Right lobe of liver (tissue), 6 donors: ENCODE results near the gene SNX19. TPM values are rescaled to one million over a fixed set of nuclear protein-coding genes. Genes with fewer than 3 reads are reported as not detected.

Source experiments
- ATAC-seq, 4 donors: fragments of 200-7000 bp; cut with Tn5 transposase; one replicate each; pipeline ENCODE4 v1.9.1; 2020; ENCODE audit warnings: mild to moderate bottlenecking in 4 of 4, moderate library complexity in 4 of 4
- DNase-seq, 3 donors: peaks; one replicate each; pipeline ENCODE4 v3.0.0-alpha.2; 2020
- H3K27ac ChIP-seq, 3 donors: fragments of 200-600 bp; one replicate each; pipeline ENCODE4 v1.8.0; 2022
- H3K27me3 ChIP-seq, 2 donors: fragments of 200-600 bp; one replicate each; pipeline ENCODE4 v1.8.0; 2022
- H3K36me3 ChIP-seq, 4 donors: fragments of 200-600 bp; sonication (generic) in 1 of 4; one replicate each; pipeline versions ENCODE4 v1.5.1 to v1.8.0; 2017 to 2022; ENCODE audit warnings: control low read depth in 1 of 4
- H3K4me1 ChIP-seq, 4 donors: fragments of 200-600 bp; sonication (generic) in 1 of 4; one replicate each; pipeline versions ENCODE4 v1.5.1 to v1.8.0; 2017 to 2022; ENCODE audit warnings: control low read depth in 1 of 4
- H3K4me3 ChIP-seq, 3 donors: fragments of 200-600 bp; one replicate each; pipeline ENCODE4 v1.8.0; 2022
- H3K9me3 ChIP-seq, 4 donors: fragments of 200-600 bp; sonication (generic) in 1 of 4; one replicate each; pipeline versions ENCODE4 v1.5.1 to v1.8.0; 2017 to 2022; ENCODE audit warnings: control low read depth in 1 of 4
- CTCF ChIP-seq, 4 donors: fragments of 200-600 bp in 3 of 4; fragments of 450-650 bp in 1 of 4; IDR thresholded peaks; one replicate each; pipeline versions ENCODE4 v1.5.1 to v1.8.0; 2016 to 2022; ENCODE audit warnings: antibody characterized with exemption in 4 of 4, mild to moderate bottlenecking in 2 of 4
- POLR2A ChIP-seq: fragments of 450-650 bp; IDR thresholded peaks from one replicate; pipeline ENCODE4 v1.6.1; 2017; ENCODE audit warnings: antibody characterized with exemption, mild to moderate bottlenecking
- WGBS: methylation state at CpG from one replicate; pipeline ENCODE4 v1.1.6; 2018; ENCODE audit warnings: low coverage, low lambda C conversion rate; ENCODE audit not compliant: insufficient coverage; ENCODE audit errors: missing lambda C conversion rate; 5-methylcytosine and 5-hydroxymethylcytosine counted together
- intact Hi-C, 2 donors: fragments of 100-400 bp; cut with DNase I; formaldehyde crosslinking; loops; one replicate each; pipeline versions ENCODE4 v1.11.2 to v1.14.1; 2022
- total RNA-seq, 6 experiments: library from RNA; depleted of rRNA in 2 of 6; stranded (reverse); fragments of >200 nt in 2 of 6; fragmentation: NEBNext Ultra II Directional in 3 of 6; extraction: Animal tissue kit (Norgen Biotek cat#: 25700) in 3 of 6; gene quantifications; one replicate each; pipeline versions ENCODE4 v1.1.0 to v1.2.4, GENCODE V29; 2016 to 2023
- donor health status: DM: no; HTN: yes; CAD: no.
- donor health status: DM: no; HTN: no; CAD: no.
- donor health status: DM: no; HTN: no; CAD: no.
- donor health status: DM: no; HTN: yes; CAD: no.
- donor health status: DM: no; HTN: yes; CAD: no.

The SNX19 gene
- total RNA-seq, 6 experiments from 2014 or later: 23.3 to 74.4 (median 32.7) TPM

DNA sequence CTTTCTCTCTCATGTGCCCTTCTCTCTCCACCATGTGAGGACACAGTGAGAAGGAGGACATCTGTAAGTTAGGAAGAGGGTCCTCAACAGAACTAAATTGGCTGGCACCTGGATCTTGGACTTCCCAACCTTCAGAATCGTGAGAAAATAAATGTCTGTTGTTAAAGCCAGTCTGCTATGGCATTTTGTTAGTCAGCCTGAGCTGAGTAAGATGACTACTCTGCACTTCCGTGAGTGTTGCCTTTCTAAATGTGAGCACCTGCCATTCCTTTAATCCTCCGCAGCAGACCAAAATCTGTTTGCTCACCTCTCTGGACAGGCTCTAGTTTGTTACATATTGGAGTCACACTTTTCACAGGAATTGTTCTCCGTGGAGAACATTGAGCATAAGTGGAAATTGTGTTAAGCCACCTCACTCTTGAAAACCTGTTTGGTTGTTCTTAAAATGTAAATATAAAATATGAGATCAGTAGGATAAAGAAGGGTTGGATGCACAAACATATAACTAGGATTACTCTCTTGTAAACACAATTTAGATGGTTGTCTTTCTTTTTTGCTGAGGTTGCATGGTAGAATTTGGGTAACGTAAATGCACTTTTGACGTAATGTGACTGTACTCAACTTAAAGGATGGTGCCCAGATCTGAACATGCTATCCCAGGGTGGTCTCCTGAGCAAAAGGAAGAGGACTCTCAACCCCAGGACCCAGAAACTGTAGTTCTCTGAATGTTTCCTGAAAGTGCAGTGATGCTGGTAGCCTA lies 65.9 kb downstream of the SNX19 start:
- ATAC-seq (no peak), DNase-seq (no peak)
- no peaks in the 10 kb centered on the region for H3K9me3 ChIP-seq
- H3K27ac ChIP-seq: no peak overlapping the region
- H3K27me3 ChIP-seq: no peaks in the 10 kb centered on the region
- TF ChIP-seq POLR2A (no peak), CTCF (IDR thresholded peaks at IDR 0.05) (no peak)
- H3K36me3 ChIP-seq: no peaks in the 10 kb centered on the region
- H3K4me1 ChIP-seq: no peaks in the 10 kb centered on the region
- WGBS: 70% methylated on average over 5 of the region's 6 CpGs
- no peak overlapping the region for H3K4me3 ChIP-seq
- intact Hi-C loops: loop anchor here in 1 of 2 donors (10.0 kb wide), 1 partner anchor 406 kb away; the partner anchor contains the start of gene ADAMTS15

DNA sequence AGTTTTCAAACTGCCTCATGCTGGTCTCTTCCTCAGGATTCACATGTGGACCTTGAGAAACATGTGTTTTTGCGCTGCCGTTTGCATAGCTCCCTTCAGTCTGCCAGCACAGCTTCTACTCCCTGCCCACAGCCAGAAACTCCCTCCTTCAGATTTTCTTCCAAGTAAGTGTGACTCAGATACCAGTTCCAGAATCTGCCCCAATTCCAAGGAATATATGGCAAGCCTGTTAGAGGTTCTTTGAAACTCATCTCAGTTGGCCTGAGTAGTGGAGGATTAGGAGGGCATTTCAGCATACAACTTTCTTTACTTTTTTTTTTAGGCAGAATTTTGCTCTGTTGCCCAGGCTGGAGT lies 67.1 kb downstream of the SNX19 start:
- WGBS: 83% methylated on average over 2 of the region's 2 CpGs
- Histone ChIP-seq H3K4me3 (no peak overlapping the region), H3K36me3 (no peaks in the 10 kb centered on the region), H3K4me1 (no peaks in the 10 kb centered on the region), H3K27me3 (no peaks in the 10 kb centered on the region), H3K9me3 (no peaks in the 10 kb centered on the region), H3K27ac (no peak overlapping the region)
- intact Hi-C loops: no loop called here
- ATAC-seq (no peak), DNase-seq (no peak)
- no peak for TF ChIP-seq POLR2A
- TF ChIP-seq CTCF (IDR thresholded peaks at IDR 0.05): no peak

DNA sequence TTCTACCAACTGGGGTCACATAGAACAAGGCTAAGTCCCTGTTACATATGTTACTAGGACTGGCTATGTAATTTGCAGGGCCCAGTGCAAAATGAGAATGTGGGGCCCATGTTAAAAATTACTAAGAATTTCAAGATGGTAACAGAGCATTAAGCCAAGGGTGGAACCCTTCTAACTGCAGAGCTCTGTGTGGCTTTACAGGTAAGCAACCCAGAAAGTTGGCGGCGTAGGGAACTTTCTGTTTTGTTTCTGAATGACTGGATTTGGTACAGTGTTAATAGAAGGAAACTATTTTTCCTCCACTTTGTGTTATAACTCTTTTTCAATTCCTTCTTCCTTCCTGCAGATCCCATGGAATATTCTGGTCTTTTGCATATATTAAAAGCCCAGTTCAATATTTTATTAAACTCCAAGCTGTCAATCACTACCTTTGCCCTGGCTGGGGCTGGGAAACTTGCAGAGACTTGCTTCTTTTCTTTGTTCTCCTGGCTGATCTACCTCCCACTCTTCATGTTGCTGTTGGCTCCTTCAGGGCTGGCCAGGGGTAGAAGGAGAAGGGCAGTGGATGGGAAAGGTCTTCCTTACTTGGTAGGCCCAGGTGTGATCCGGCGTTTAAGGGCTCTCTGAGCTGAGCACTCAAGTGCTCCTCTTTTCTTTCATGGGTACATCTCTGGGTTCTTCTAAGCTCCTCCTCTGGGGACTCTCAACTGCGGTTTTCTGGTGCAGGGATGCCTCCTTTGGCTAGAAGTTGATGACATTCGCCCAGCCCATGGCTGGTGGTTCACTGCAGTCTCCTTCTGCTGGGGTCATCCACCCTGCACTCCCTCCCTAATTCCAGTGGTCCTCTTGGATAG lies 67.7 kb downstream of the SNX19 start:
- no peak overlapping the region for H3K27ac ChIP-seq
- ATAC-seq (no peak), DNase-seq (no peak)
- H3K36me3 ChIP-seq: no peaks in the 10 kb centered on the region
- TF ChIP-seq POLR2A (no peak), CTCF (IDR thresholded peaks at IDR 0.05) (no peak)
- no peaks in the 10 kb centered on the region for H3K9me3 ChIP-seq
- intact Hi-C loops: no loop called here
- no peaks in the 10 kb centered on the region for H3K4me1 ChIP-seq
- 74% methylated on average over 3 of the region's 6 CpGs for WGBS
- H3K27me3 ChIP-seq: no peaks in the 10 kb centered on the region
- no peak overlapping the region for H3K4me3 ChIP-seq

DNA sequence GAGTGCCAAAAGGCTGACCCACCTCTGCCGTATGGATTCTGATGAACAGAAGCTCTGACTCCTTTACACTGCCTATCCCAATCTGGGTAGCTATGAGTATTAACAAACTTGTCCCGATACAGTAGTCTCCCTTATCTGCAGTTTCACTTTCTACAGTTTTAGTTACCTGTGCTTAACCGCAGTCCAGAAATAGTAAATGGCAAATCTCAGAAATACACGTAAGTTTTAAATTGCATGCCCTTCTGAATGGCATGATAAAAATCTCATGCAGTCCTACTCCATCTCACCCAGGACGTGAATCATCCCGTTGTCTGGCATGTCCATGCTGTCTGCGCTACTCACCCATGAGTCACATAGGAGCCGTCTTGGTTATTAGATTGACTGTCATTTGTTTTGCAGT lies 68.8 kb downstream of the SNX19 start:
- H3K27ac ChIP-seq: no peak overlapping the region
- DNase-seq (no peak), ATAC-seq (no peak)
- WGBS: 77% methylated on average over 8 of the region's 8 CpGs
- TF ChIP-seq CTCF (IDR thresholded peaks at IDR 0.05): no peak
- TF ChIP-seq POLR2A: no peak
- H3K9me3 ChIP-seq: no peaks in the 10 kb centered on the region
- H3K4me3 ChIP-seq: no peak overlapping the region
- no peaks in the 10 kb centered on the region for H3K36me3 ChIP-seq
- intact Hi-C loops: no loop called here
- H3K27me3 ChIP-seq: no peaks in the 10 kb centered on the region
- H3K4me1 ChIP-seq: no peaks in the 10 kb centered on the region
